ENCODE measurements around the gene FGF14.

The FGF14 gene

DNA sequence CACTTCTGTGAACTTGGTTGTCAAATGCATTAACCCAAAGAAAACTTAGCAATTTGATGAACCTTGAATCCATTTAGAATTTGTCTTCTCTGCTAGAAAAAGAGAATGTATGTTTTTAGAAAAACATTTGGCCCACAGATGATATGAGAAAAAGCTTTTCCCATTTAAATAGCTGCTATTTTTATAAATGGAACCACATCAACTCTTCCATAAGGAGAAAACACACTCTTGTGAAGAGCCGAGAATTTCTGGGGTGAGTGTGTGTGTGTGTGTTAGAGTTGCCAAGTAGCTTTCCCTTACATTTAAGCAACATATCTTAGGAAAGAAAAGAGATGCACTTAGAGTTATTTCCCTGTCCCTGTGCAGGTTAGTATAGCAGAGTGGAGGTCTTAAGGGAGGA is 626.6 kb downstream of the FGF14 start:
- no peak overlapping the region for H3K27ac ChIP-seq
- TF ChIP-seq ZFX (IDR thresholded peaks at IDR 0.05): no peak
- TF ChIP-seq CTCF (conservative IDR thresholded peaks at IDR 0.05): no peak

DNA sequence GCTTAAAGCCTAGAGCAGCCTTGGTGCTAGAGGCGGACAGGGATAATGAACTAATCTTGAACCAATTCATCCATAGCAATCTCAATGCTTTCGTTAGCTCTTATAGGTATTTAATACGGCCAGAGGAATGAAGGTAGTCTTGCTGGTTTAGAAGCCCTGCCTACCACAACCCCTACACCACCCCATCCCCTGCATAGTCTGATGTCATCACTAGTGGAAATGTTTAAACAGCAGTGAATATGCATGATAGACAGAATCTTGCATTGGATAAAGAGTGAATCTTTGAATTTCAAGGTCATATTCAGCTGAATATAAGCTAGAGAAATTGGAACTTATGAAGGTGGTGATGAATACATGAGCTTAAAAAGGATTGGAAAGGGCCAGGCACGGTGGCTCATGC is 627.5 kb downstream of the FGF14 start:
- H3K27ac ChIP-seq: no peak overlapping the region
- TF ChIP-seq CTCF (conservative IDR thresholded peaks at IDR 0.05) (no peak), ZFX (IDR thresholded peaks at IDR 0.05) (no peak)

DNA sequence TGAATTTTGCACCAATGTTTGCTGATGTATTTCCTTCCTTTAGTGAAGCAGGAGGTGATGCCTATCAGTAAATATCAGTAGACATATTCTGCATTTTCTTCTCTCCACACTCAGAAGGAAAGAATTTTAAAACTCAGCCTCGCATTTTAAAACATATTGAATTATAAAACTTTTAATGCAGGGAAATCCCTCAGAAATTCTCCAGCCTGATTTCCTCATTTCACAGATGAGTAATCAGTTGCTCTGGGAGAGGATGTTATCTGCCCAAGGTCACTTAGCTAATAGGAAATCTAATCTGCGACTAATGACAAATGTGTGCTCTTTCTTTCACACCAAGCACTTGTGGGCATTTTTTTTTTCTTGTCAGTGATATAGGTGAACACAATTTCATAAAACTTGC is 628.8 kb downstream of the FGF14 start:
- H3K27ac ChIP-seq: no peak overlapping the region
- TF ChIP-seq ZFX (IDR thresholded peaks at IDR 0.05): no peak
- TF ChIP-seq CTCF (conservative IDR thresholded peaks at IDR 0.05): no peak

GRCh38 chr13:101767131-101767530 is 634.7 kb downstream of the FGF14 start:
- no peak overlapping the region for H3K27ac ChIP-seq

DNA sequence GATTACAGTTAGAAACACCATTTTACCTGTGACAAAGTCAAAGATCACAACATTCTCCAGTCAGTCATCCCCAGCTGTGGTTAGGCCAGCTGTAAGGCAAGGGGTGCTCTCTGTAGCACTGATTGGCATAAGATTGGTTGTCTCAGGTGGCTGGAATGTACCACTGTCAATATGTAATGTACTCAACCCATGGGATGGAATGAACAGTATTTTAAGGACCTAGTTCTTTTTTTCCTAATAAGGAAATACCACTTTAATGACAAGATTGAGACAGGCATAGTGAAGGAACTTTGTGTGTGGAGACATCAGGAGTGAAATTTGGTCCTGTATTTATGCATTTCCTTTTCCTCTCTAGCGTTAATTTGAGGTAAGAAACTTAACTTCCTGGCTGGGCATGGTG is 638.7 kb downstream of the FGF14 start:
- TF ChIP-seq ZFX (IDR thresholded peaks at IDR 0.05) (no peak), CTCF (conservative IDR thresholded peaks at IDR 0.05) (no peak)
- no peak overlapping the region for H3K27ac ChIP-seq

More at GRCh38 chr13:101767131-101767530, 634.7 kb downstream of the FGF14 start:
- TF ChIP-seq ZFX (IDR thresholded peaks at IDR 0.05): no peak

- TF ChIP-seq CTCF (conservative IDR thresholded peaks at IDR 0.05) (peak; percentile 62), ZFX (IDR thresholded peaks at IDR 0.05) (no peak)
- no peak overlapping the region for H3K27ac ChIP-seq
These were observed 644.3 kb downstream of the FGF14 start for GRCh38 chr13:101757446-101758039.

DNA sequence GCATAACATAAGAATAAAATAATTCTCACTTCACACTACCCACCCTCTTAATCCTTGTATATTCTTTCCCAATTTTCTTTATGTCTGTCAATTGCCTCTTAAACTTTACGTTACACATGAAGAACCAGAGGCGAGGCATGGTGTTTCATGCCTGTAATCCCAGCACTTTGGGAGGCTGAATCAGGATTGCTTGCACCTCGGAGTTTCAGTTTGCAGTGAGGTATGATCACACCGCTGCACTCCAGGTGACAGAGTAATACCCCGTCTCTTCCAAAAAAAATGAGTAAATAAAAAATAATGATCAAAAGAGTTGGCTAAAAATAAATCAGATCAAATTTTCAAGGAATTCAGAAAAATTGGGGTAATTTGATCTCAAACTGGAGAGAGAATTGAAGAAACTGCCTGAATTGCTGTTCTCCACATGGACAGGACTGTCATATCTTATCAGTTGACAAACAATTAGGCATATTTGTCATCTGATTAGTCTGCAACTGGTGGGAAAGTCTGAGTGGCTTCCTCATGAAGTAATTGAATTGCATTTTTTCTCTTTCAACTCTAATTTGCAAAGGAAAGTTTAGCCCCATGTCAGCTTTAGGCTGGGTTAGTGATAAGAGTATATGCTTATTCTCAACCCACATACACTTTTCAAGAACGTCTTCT is 646.5 kb downstream of the FGF14 start:
- H3K27ac ChIP-seq: no peak overlapping the region
- TF ChIP-seq CTCF (conservative IDR thresholded peaks at IDR 0.05) (no peak), ZFX (IDR thresholded peaks at IDR 0.05) (no peak)

DNA sequence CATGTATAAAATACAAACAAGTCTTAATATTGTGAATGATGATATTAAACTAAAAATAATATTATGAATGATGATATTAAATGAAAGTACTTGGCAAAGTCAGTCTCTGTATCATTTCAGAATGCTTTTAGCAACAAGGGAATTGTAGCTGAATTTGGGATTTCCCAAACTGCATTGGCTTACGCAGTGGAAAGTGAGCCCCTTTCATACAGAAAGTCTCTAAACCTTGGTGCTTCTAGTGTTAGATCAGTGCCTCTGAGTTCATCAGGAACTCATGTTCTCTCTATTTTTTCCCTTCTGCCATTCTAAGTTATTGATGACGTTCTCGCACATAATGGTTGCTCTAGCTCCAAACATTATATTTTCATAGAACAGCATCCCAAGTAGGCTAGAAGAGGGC is 649.4 kb downstream of the FGF14 start:
- TF ChIP-seq CTCF (conservative IDR thresholded peaks at IDR 0.05) (no peak), ZFX (IDR thresholded peaks at IDR 0.05) (no peak)
- no peak overlapping the region for H3K27ac ChIP-seq

All from C4-2B (cell line).